Measurements from ENCODE around the gene ARHGEF7.
A peak's percentile ranks its signal among the peaks of the same experiment; 100 is the strongest.

Gene ARHGEF7

GRCh38 chr13:111139873-111140561 is 24.9 kb downstream of the ARHGEF7 start:
- DNase-seq: no peak

GRCh38 chr13:111140562-111141105 is 25.5 kb downstream of the ARHGEF7 start:
- DNase-seq: no peak

GRCh38 chr13:111142472-111142871 is 27.4 kb downstream of the ARHGEF7 start:
- no peak for DNase-seq

- no peak for DNase-seq
These were observed 28.9 kb downstream of the ARHGEF7 start for GRCh38 chr13:111143865-111144540.

GRCh38 chr13:111145071-111145470 is 30.0 kb downstream of the ARHGEF7 start:
- no peak for DNase-seq

GRCh38 chr13:111145506-111145905 is 30.4 kb downstream of the ARHGEF7 start:
- no peak for DNase-seq

- DNase-seq: no peak
These were observed 37.7 kb downstream of the ARHGEF7 start for GRCh38 chr13:111152844-111153243.

GRCh38 chr13:111153279-111153976 is 38.3 kb downstream of the ARHGEF7 start:
- DNase-seq: peak; percentile 88

- DNase-seq: no peak
These were observed 38.8 kb downstream of the ARHGEF7 start for GRCh38 chr13:111153977-111154332.

- no peak for DNase-seq
These were observed 41.3 kb downstream of the ARHGEF7 start for GRCh38 chr13:111156421-111156820.

- DNase-seq: no peak
These were observed 43.2 kb downstream of the ARHGEF7 start for GRCh38 chr13:111158136-111158805.

- no peak for DNase-seq
These were observed 44.5 kb downstream of the ARHGEF7 start for GRCh38 chr13:111159362-111160320.

GRCh38 chr13:111160648-111161047 is 45.5 kb downstream of the ARHGEF7 start:
- no peak for DNase-seq

GRCh38 chr13:111161601-111162600 is 46.8 kb downstream of the ARHGEF7 start:
- no peak for DNase-seq

- DNase-seq: no peak
These were observed 50.3 kb downstream of the ARHGEF7 start for GRCh38 chr13:111165241-111166010.

GRCh38 chr13:111166882-111167675 is 52.0 kb downstream of the ARHGEF7 start:
- peak; percentile 41 for DNase-seq

- no peak for DNase-seq
These were observed 53.0 kb downstream of the ARHGEF7 start for GRCh38 chr13:111168107-111168506.

GRCh38 chr13:111171112-111171511 is 56.0 kb downstream of the ARHGEF7 start:
- no peak for DNase-seq

GRCh38 chr13:111171629-111172028 is 56.5 kb downstream of the ARHGEF7 start:
- DNase-seq: no peak

Data from central memory CD4-positive, alpha-beta T cell (primary cell).